Caco-2 (cell line): ENCODE measurements around the gene CYB5D1. TPM values are rescaled to one million over a fixed set of nuclear protein-coding genes. Genes with fewer than 3 reads are reported as not detected.

Source experiments
- BruUV-seq: library from RNA; stranded (reverse); fragments of 400-500 nt; replicated peaks from 2 replicates; lab custom pipeline; 2021; lab: Mats Ljungman, UMichigan
- CTCF ChIA-PET: fragments of 300-600 bp; sonication (Branson Sonifier 250); formaldehyde crosslinking; loops from one replicate; lab custom pipeline; 2022; ENCODE audit warnings: antibody characterized with exemption; lab: Charles Lee
- POLR2A ChIA-PET: fragments of 300-600 bp; sonication (Branson Sonifier 250); formaldehyde crosslinking; loops from one replicate; lab custom pipeline; 2022; ENCODE audit warnings: antibody characterized with exemption; lab: Charles Lee
- DNase-seq, 2 experiments: peaks; one replicate each; pipeline versions ENCODE4 v3.0.0 to v3.0.0-alpha.2; 2020 to 2022
- H3K27me3 ChIP-seq: replicated peaks from 2 replicates; pipeline ENCODE4 v1.6.0; 2011; ENCODE audit warnings: low read length; ENCODE audit not compliant: control insufficient read depth, insufficient read depth
- H3K36me3 ChIP-seq: 2 replicates; pipeline ENCODE4 v1.5.1; 2011; ENCODE audit warnings: low read length; ENCODE audit not compliant: control insufficient read depth, insufficient read depth
- H3K4me1 ChIP-seq: fragments of 250-450 bp; sonication (Bioruptor Pico); 2 replicates; pipeline ENCODE4 v1.5.1; 2020; ENCODE audit warnings: mild to moderate bottlenecking
- H3K4me3 ChIP-seq: 2 replicates; pipeline ENCODE4 v1.5.1; 2011; ENCODE audit warnings: low read depth, mild to moderate bottlenecking, control low read depth, low read length
- H3K9me3 ChIP-seq: fragments of 250-450 bp; sonication (Bioruptor Pico); 2 replicates; pipeline ENCODE4 v1.5.1; 2020; ENCODE audit warnings: mild to moderate bottlenecking, moderate library complexity
- H3K27ac Mint-ChIP-seq: one replicate; pipeline ENCODE4 v1.8.0; 2022; ENCODE audit warnings: mixed read lengths; ENCODE audit not compliant: unreplicated experiment
- H3K27me3 Mint-ChIP-seq: one replicate; pipeline ENCODE4 v1.8.0; 2022; ENCODE audit warnings: mixed read lengths; ENCODE audit not compliant: insufficient read depth, unreplicated experiment
- H3K36me3 Mint-ChIP-seq: one replicate; pipeline ENCODE4 v1.8.0; 2022; ENCODE audit warnings: mild to moderate bottlenecking, mixed read lengths; ENCODE audit not compliant: insufficient read depth, unreplicated experiment
- H3K4me1 Mint-ChIP-seq: one replicate; pipeline ENCODE4 v1.8.0; 2022; ENCODE audit warnings: low read depth, mixed read lengths; ENCODE audit not compliant: unreplicated experiment
- H3K4me3 Mint-ChIP-seq: one replicate; pipeline ENCODE4 v1.8.0; 2022; ENCODE audit warnings: mild to moderate bottlenecking, moderate library complexity, mixed read lengths; ENCODE audit not compliant: unreplicated experiment
- H3K9me3 Mint-ChIP-seq: one replicate; pipeline ENCODE4 v1.8.0; 2022; ENCODE audit warnings: mixed read lengths; ENCODE audit not compliant: unreplicated experiment
- CTCF ChIP-seq, 2 experiments: fragments of 200-600 bp in 1 of 2; IDR thresholded peaks; 1 replicate in 1 of 2; 2 replicates in 1 of 2; pipeline versions ENCODE4 v1.5.1 to v1.8.0; 2011 to 2022; ENCODE audit warnings: antibody characterized with exemption in 1 of 2, control low read depth in 1 of 2, inconsistent platforms in 1 of 2, low read depth in 1 of 2, low read length in 1 of 2, mild to moderate bottlenecking in 1 of 2, moderate library complexity in 1 of 2; ENCODE audit not compliant: insufficient read depth in 1 of 2, severe bottlenecking in 1 of 2, unreplicated experiment in 1 of 2
- intact Hi-C: fragments of 100-400 bp; cut with micrococcal nuclease; formaldehyde crosslinking; loops from one replicate; pipeline ENCODE4 v1.10.0; 2022; ENCODE audit not compliant: unreplicated experiment
- total RNA-seq: library from RNA; stranded (reverse); gene quantifications from 2 replicates; pipeline ENCODE4 v1.2.3, GENCODE V29; 2022

CYB5D1 gene
- total RNA-seq, 1 experiment from 2014 or later: 6.1 TPM

- CTCF ChIA-PET: interaction anchor here (1.6 kb wide), 1 partner anchor 17 kb away, joined by 5 read pairs; the partner anchor contains the start of gene NAA38
- H3K9me3 ChIP-seq: no peaks in the 10 kb centered on the region
- BruUV-seq: no TSS peak
- intact Hi-C loops: loop anchor here (5.0 kb wide), 1 partner anchor 223 kb away; no protein-coding TSS in a partner anchor
- Mint-ChIP-seq H3K4me1 (peaks cover 24% of the 10 kb centered on the region), H3K4me3 (peak overlapping the region; percentile 82), H3K36me3 (peaks cover 65% of the 10 kb centered on the region), H3K27ac (peak overlapping the region; percentile 98), H3K9me3 (no peaks in the 10 kb centered on the region), H3K27me3 (no peaks in the 10 kb centered on the region)
- no peaks in the 10 kb centered on the region for H3K36me3 ChIP-seq
- POLR2A ChIA-PET: interaction anchor here (0.6 kb wide), 1 partner anchor 92 kb away, joined by 3 read pairs; the partner anchor contains the start of gene TRAPPC1
- H3K4me3 ChIP-seq: no peak overlapping the region
- no peak for DNase-seq
- peaks cover 30% of the 10 kb centered on the region for H3K4me1 ChIP-seq
- no peak for TF ChIP-seq CTCF (IDR thresholded peaks at IDR 0.05; ENCODE audit: insufficient read depth in 1 of 2, low read depth in 1 of 2, low read length in 1 of 2, severe bottlenecking in 1 of 2, unreplicated experiment in 1 of 2)
- no peaks in the 10 kb centered on the region for H3K27me3 ChIP-seq
Observed at GRCh38 chr17:7839876-7840261, 17.9 kb upstream of the CYB5D1 start.

DNA sequence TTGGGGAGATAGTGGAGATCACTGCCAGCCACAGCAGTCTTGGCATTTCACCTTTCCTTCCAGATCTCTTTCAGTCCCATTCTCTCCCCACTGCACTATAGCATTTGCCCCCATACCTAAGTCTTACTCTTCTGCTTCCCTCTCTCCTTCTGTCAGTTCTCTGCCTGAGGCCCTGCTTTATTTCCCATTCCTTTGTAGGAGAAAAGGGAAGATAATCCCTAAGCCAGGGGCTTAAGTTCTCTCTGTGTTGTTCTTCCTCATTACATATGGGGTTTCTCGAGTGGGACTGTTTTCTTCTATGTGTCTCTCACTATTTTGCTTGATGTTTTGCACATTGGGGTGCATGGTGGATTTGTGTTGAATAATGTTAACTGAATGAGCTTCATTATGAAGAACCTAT, 17.4 kb upstream of the CYB5D1 start:
- no peak for TF ChIP-seq CTCF (IDR thresholded peaks at IDR 0.05; ENCODE audit: insufficient read depth in 1 of 2, low read depth in 1 of 2, low read length in 1 of 2, severe bottlenecking in 1 of 2, unreplicated experiment in 1 of 2)
- Histone ChIP-seq H3K9me3 (no peaks in the 10 kb centered on the region), H3K36me3 (no peaks in the 10 kb centered on the region), H3K4me3 (no peak overlapping the region), H3K4me1 (peaks cover 30% of the 10 kb centered on the region), H3K27me3 (no peaks in the 10 kb centered on the region)
- no peaks in the 10 kb centered on the region for H3K9me3 Mint-ChIP-seq
- H3K27me3 Mint-ChIP-seq: no peaks in the 10 kb centered on the region
- peak overlapping the region; percentile 98 for H3K27ac Mint-ChIP-seq
- H3K4me1 Mint-ChIP-seq: peaks cover 24% of the 10 kb centered on the region
- H3K36me3 Mint-ChIP-seq: peaks cover 65% of the 10 kb centered on the region
- CTCF ChIA-PET: no interaction called here
- POLR2A ChIA-PET: no interaction called here
- intact Hi-C loops: no loop called here
- peak overlapping the region; percentile 82 for H3K4me3 Mint-ChIP-seq
- BruUV-seq: no TSS peak
- no peak for DNase-seq

DNA sequence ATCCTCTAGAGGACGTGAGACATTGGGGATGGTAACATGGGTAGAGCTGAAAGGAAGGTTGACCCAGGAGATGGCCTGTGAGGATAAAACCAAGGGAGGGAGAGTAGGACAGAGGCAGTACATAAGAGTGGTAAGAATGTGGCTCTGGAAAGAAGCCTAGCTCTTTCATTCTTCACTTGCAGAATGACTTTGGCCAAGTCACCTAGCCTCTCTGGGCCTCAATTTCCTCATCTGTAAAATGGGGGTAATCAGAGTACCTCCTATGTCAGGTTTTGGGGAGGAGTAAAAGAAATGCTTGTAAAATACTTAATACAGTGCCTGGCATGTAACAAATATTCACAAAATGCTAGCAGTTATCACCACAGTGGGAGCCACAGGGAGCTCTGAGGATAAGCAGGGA, 16.9 kb upstream of the CYB5D1 start:
- Histone ChIP-seq H3K9me3 (no peaks in the 10 kb centered on the region), H3K4me1 (peaks cover 30% of the 10 kb centered on the region), H3K4me3 (peak overlapping the region; percentile 68), H3K36me3 (no peaks in the 10 kb centered on the region), H3K27me3 (no peaks in the 10 kb centered on the region)
- Mint-ChIP-seq H3K4me1 (peaks cover 24% of the 10 kb centered on the region), H3K4me3 (peak overlapping the region; percentile 82), H3K9me3 (no peaks in the 10 kb centered on the region), H3K27ac (peak overlapping the region; percentile 98), H3K36me3 (peaks cover 68% of the 10 kb centered on the region), H3K27me3 (no peaks in the 10 kb centered on the region)
- no peak for TF ChIP-seq CTCF (IDR thresholded peaks at IDR 0.05; ENCODE audit: insufficient read depth in 1 of 2, low read depth in 1 of 2, low read length in 1 of 2, severe bottlenecking in 1 of 2, unreplicated experiment in 1 of 2)
- ChIA-PET CTCF (interaction anchor here (1.1 kb wide), 1 partner anchor 97 kb away, joined by 3 read pairs; no protein-coding TSS in a partner anchor), POLR2A (no interaction called here)
- BruUV-seq: TSS peak; percentile 2
- DNase-seq: no peak
- intact Hi-C loops: loop anchor here (1.0 kb wide), 1 partner anchor 8 kb away; no protein-coding TSS in a partner anchor
